Measurements from ENCODE around the gene DIAPH1.

- no peak for TF ChIP-seq CTCF (IDR thresholded peaks at IDR 0.05)
- no peak for TF ChIP-seq ZFX (IDR thresholded peaks at IDR 0.05; ENCODE audit: borderline replicate concordance)
These were observed 117.0 kb downstream of the DIAPH1 start for GRCh38 chr5:141501761-141502160.

Measured in 22Rv1 (cell line).